Measurements from ENCODE around the gene RPS19.
"Not testable (repeated sequence)": the region's sequence is repeated elsewhere in the genome, so short reads cannot be mapped to it uniquely, and the experiment has no call there.

The RPS19 gene

GRCh38 chr19:41875973-41876372 lies 15.9 kb downstream of the RPS19 start:
- not testable (repeated sequence) for DNase-seq (ENCODE audit: low read depth, low spot score)

GRCh38 chr19:41876847-41877832 lies 17.1 kb downstream of the RPS19 start, which contains the start of gene CD79A:
Gene CD79A (plus strand): TSS chr19:41877279. CDS start chr19:41877305, 26 bp downstream.
- DNase-seq (ENCODE audit: low read depth, low spot score), result peak; percentile 75
- peak within 1 kb of the TSS; percentile 46 for H3K4me3 ChIP-seq (ENCODE audit: low read length)

More at GRCh38 chr19:41875973-41876372, 15.9 kb downstream of the RPS19 start:
- H3K4me3 ChIP-seq (ENCODE audit: low read length), result not testable (repeated sequence)

GRCh38 chr19:41877916-41878905 lies 18.2 kb downstream of the RPS19 start:
- no peak for DNase-seq (ENCODE audit: low read depth, low spot score)
- H3K4me3 ChIP-seq (ENCODE audit: low read length), result peak overlapping the region; percentile 46; the same call in 1 of the 2 replicates

GRCh38 chr19:41879080-41879479 lies 19.0 kb downstream of the RPS19 start:
- no peak overlapping the region for H3K4me3 ChIP-seq (ENCODE audit: low read length)

GRCh38 chr19:41879670-41880328 lies 19.7 kb downstream of the RPS19 start:
- H3K4me3 ChIP-seq (ENCODE audit: low read length), result no peak overlapping the region
- no peak for DNase-seq (ENCODE audit: low read depth, low spot score)

More at GRCh38 chr19:41879080-41879479, 19.0 kb downstream of the RPS19 start:
- DNase-seq (ENCODE audit: low read depth, low spot score), result no peak

GRCh38 chr19:41880329-41880708 lies 20.3 kb downstream of the RPS19 start:
- DNase-seq (ENCODE audit: low read depth, low spot score), result no peak
- no peak overlapping the region for H3K4me3 ChIP-seq (ENCODE audit: low read length)

- H3K4me3 ChIP-seq (ENCODE audit: low read length), result peak within 1 kb of the TSS; percentile 98
- DNase-seq (ENCODE audit: low read depth, low spot score), result no peak
Measured at GRCh38 chr19:41882568-41883462, 22.8 kb downstream of the RPS19 start, which contains the start of gene ARHGEF1. Gene ARHGEF1 (plus strand): TSS chr19:41883184. CDS start chr19:41888083, 4,899 bp downstream.

GRCh38 chr19:41883463-41883820 lies 23.4 kb downstream of the RPS19 start:
- no peak for DNase-seq (ENCODE audit: low read depth, low spot score)
- peak overlapping the region; percentile 98 for H3K4me3 ChIP-seq (ENCODE audit: low read length)

GRCh38 chr19:41883821-41884733 lies 24.0 kb downstream of the RPS19 start:
- no peak for DNase-seq (ENCODE audit: low read depth, low spot score)
- peak overlapping the region; percentile 98 for H3K4me3 ChIP-seq (ENCODE audit: low read length)

GRCh38 chr19:41886761-41887710 lies 27.0 kb downstream of the RPS19 start:
- peak overlapping the region; percentile 60 for H3K4me3 ChIP-seq (ENCODE audit: low read length)
- peak; percentile 91 for DNase-seq (ENCODE audit: low read depth, low spot score)

GRCh38 chr19:41887711-41888382 lies 27.8 kb downstream of the RPS19 start:
- DNase-seq (ENCODE audit: low read depth, low spot score), result peak; percentile 79
- H3K4me3 ChIP-seq (ENCODE audit: low read length), result peak overlapping the region; percentile 60

GRCh38 chr19:41888926-41889325 lies 28.9 kb downstream of the RPS19 start:
- no peak for DNase-seq (ENCODE audit: low read depth, low spot score)
- H3K4me3 ChIP-seq (ENCODE audit: low read length), result no peak overlapping the region

GRCh38 chr19:41889896-41890295 lies 29.8 kb downstream of the RPS19 start:
- no peak overlapping the region for H3K4me3 ChIP-seq (ENCODE audit: low read length)
- no peak for DNase-seq (ENCODE audit: low read depth, low spot score)

- no peak overlapping the region for H3K4me3 ChIP-seq (ENCODE audit: low read length)
- no peak for DNase-seq (ENCODE audit: low read depth, low spot score)
Measured at GRCh38 chr19:41890936-41891335, 30.9 kb downstream of the RPS19 start.

GRCh38 chr19:41892173-41892902 lies 32.3 kb downstream of the RPS19 start:
- H3K4me3 ChIP-seq (ENCODE audit: low read length), result no peak overlapping the region
- DNase-seq (ENCODE audit: low read depth, low spot score), result no peak
